K562 (cell line): ENCODE results near the gene HMG20B. TPM values are rescaled to one million over a fixed set of nuclear protein-coding genes. Genes with fewer than 3 reads are reported as not detected.

ENCODE experiments used
- ADNP ChIP-seq: fragments of 200-800 bp; sonication (Bioruptor generic); IDR thresholded peaks from 2 replicates; pipeline ENCODE4 v1.6.1; 2016; ENCODE audit warnings: missing genetic modification characterization, missing compliant biosample characterization
- ATF3 ChIP-seq, 2 experiments: fragments of 450-650 bp in 1 of 2; sonication (generic) in 1 of 2; formaldehyde crosslinking in 1 of 2; IDR thresholded peaks in 1 of 2; conservative IDR thresholded peaks in 1 of 2; 2 replicates each; pipeline versions ENCODE4 v1.6.1 to v1.8.1; 2016 to 2023; ENCODE audit warnings: mild to moderate bottlenecking in 2 of 2, moderate library complexity in 2 of 2, inconsistent platforms in 1 of 2, missing genetic modification reagents in 1 of 2
- BRCA1 ChIP-seq, 2 experiments: fragments of 450-650 bp in 1 of 2; sonication (generic) in 1 of 2; formaldehyde crosslinking in 1 of 2; IDR thresholded peaks; 2 replicates each; pipeline versions ENCODE4 v1.5.0 to v1.6.1; 2017 to 2020; ENCODE audit warnings: mild to moderate bottlenecking in 1 of 2, missing genetic modification reagents in 1 of 2
- BRD9 ChIP-seq: fragments of 450-650 bp; IDR thresholded peaks from 2 replicates; pipeline ENCODE4 v1.6.1; 2018; ENCODE audit warnings: low read depth; ENCODE audit not compliant: partially characterized antibody
- CBFA2T2 ChIP-seq: fragments of 450-650 bp; conservative IDR thresholded peaks from 2 replicates; pipeline ENCODE4 v1.6.1; 2017; ENCODE audit warnings: mild to moderate bottlenecking
- GATAD2B ChIP-seq: fragments of 450-650 bp; IDR thresholded peaks from 2 replicates; pipeline ENCODE4 v1.6.1; 2017; ENCODE audit warnings: mild to moderate bottlenecking, borderline replicate concordance
- HDAC8 ChIP-seq: fragments of 450-650 bp; IDR thresholded peaks from 2 replicates; pipeline ENCODE4 v1.6.1; 2016; ENCODE audit warnings: mild to moderate bottlenecking, missing genetic modification characterization, moderate library complexity, missing compliant biosample characterization
- IFI16 ChIP-seq: fragments of 250-450 bp; sonication (Bioruptor Pico); IDR thresholded peaks from 2 replicates; pipeline ENCODE4 v2.1.2; 2022; ENCODE audit warnings: mild to moderate bottlenecking, inconsistent platforms
- ILF3 ChIP-seq: fragments of 450-650 bp; IDR thresholded peaks from 2 replicates; pipeline ENCODE4 v1.6.1; 2018; ENCODE audit warnings: antibody characterized with exemption, mild to moderate bottlenecking, moderate library complexity, borderline replicate concordance
- KAT8 ChIP-seq: fragments of 450-650 bp; IDR thresholded peaks from 2 replicates; pipeline ENCODE4 v1.6.1; 2016; ENCODE audit warnings: low read depth, mild to moderate bottlenecking
- MBD2 ChIP-seq: sonication (generic); IDR thresholded peaks from 2 replicates; pipeline ENCODE4 v1.6.1; 2016; ENCODE audit warnings: low read depth, borderline replicate concordance
- MCM2 ChIP-seq: fragments of 450-650 bp; IDR thresholded peaks from 2 replicates; pipeline ENCODE4 v1.6.1; 2017; ENCODE audit warnings: low read depth, mild to moderate bottlenecking
- MXI1 ChIP-seq: IDR thresholded peaks from 2 replicates; pipeline ENCODE4 v1.6.1; 2011; ENCODE audit warnings: low read depth, mild to moderate bottlenecking, improper control_type of control experiment, low read length
- PBX2 ChIP-seq, 2 experiments: IDR thresholded peaks in 1 of 2; conservative IDR thresholded peaks in 1 of 2; 2 replicates each; pipeline ENCODE4 v1.6.1; 2016; ENCODE audit warnings: low read depth in 2 of 2, mild to moderate bottlenecking in 1 of 2, missing compliant biosample characterization in 1 of 2, missing genetic modification characterization in 1 of 2, moderate library complexity in 1 of 2
- RBM14 ChIP-seq: fragments of 200-400 bp; formaldehyde crosslinking; IDR thresholded peaks from 2 replicates; pipeline ENCODE4 v1.6.1; 2018; ENCODE audit warnings: low read depth, mild to moderate bottlenecking, low read length, moderate library complexity, borderline replicate concordance; ENCODE audit not compliant: insufficient read depth
- SIRT6 ChIP-seq: IDR thresholded peaks from one replicate; pipeline ENCODE4 v1.6.1; 2012; ENCODE audit warnings: low read depth, mild to moderate bottlenecking, control low read depth, inconsistent platforms, low read length, moderate library complexity
- SMAD2 ChIP-seq: fragments of 150-350 bp; IDR thresholded peaks from 2 replicates; pipeline ENCODE4 v1.6.1; 2014; ENCODE audit warnings: low read depth, mild to moderate bottlenecking, low read length
- TCF7 ChIP-seq: sonication (generic); IDR thresholded peaks from 2 replicates; pipeline ENCODE4 v1.6.1; 2016; ENCODE audit warnings: antibody characterized with exemption, borderline replicate concordance
- TRIM25 ChIP-seq: fragments of 450-650 bp; IDR thresholded peaks from 2 replicates; pipeline ENCODE4 v1.7.0; 2016; ENCODE audit warnings: borderline replicate concordance
- ZEB2 ChIP-seq: fragments of 450-650 bp; IDR thresholded peaks from 2 replicates; pipeline ENCODE4 v1.6.1; 2016
- ZNF24 ChIP-seq: fragments of 450-650 bp; IDR thresholded peaks from 2 replicates; pipeline ENCODE4 v1.6.1; 2016
- ZNF316 ChIP-seq: fragments of 450-650 bp; IDR thresholded peaks from 2 replicates; pipeline ENCODE4 v1.6.1; 2016
- polyA plus RNA-seq, 8 experiments: library from polyadenylated mRNA; depleted of rRNA in 4 of 8; stranded (reverse) in 5 of 8; unstranded in 3 of 8; fragments of >200 nt; fragmentation: Nextera tagmentation in 2 of 8; fragmentation: Illumina TruSeq in 1 of 8; extraction: Ambion mirVana in 2 of 8; extraction: Trizol in 1 of 8; gene quantifications; 2 replicates each; pipeline versions ENCODE4 v1.2.1 to v1.2.3, GENCODE V29; 2011 to 2014; ENCODE audit warnings: inconsistent platforms in 1 of 8, missing spikeins in 1 of 8
- total RNA-seq, 7 experiments: library from RNA; depleted of rRNA in 6 of 7; stranded (reverse); fragments of >200 nt in 6 of 7; fragmentation: Illumina TruSeq in 2 of 7; extraction: Trizol in 2 of 7; gene quantifications; 2 replicates each; pipeline versions ENCODE4 v1.2.1 to v1.2.3, GENCODE V29; 2011 to 2021; ENCODE audit warnings: low replicate concordance in 1 of 7
- TF ChIP-seq, protein P1 (sequence below): fragments of 450-650 bp; formaldehyde crosslinking; conservative IDR thresholded peaks from 2 replicates; pipeline ENCODE4 v1.4.0; 2022; ENCODE audit warnings: mild to moderate bottlenecking, missing genetic modification characterization

Gene HMG20B
- total and polyA plus RNA-seq, 9 of the 15 experiments (the other 6 are each of a cell fraction or from before 2014, with no cell fraction given), result 0.35 to 172 (median 38.6) TPM

- TF ChIP-seq PBX2 (CRISPR knock-in tag; IDR thresholded peaks at IDR 0.05; ENCODE audit: low read depth), result no peak
- TF ChIP-seq PBX2 (tag; conservative IDR thresholded peaks at IDR 0.05; ENCODE audit: low read depth), result no peak
- TF ChIP-seq MXI1, result no peak
- TF ChIP-seq IFI16 (CRISPR knock-in tag), result no peak
- no peak for TF ChIP-seq ZNF24
- TF ChIP-seq SMAD2, result no peak
- TF ChIP-seq ATF3 (IDR thresholded peaks at IDR 0.05), result peak; percentile 46; the same call in 1 of the 2 replicates
- TF ChIP-seq ATF3 (CRISPR knock-in tag; conservative IDR thresholded peaks at IDR 0.05), result no peak
- TF ChIP-seq ADNP (tag), result no peak
- TF ChIP-seq RBM14, result no peak
- TF ChIP-seq TCF7, result no peak
- peak; percentile 61; the same call in 1 of the 2 replicates for TF ChIP-seq ZEB2
- TF ChIP-seq TRIM25, result no peak
- TF ChIP-seq SIRT6, result no peak
- TF ChIP-seq, protein P1, sequence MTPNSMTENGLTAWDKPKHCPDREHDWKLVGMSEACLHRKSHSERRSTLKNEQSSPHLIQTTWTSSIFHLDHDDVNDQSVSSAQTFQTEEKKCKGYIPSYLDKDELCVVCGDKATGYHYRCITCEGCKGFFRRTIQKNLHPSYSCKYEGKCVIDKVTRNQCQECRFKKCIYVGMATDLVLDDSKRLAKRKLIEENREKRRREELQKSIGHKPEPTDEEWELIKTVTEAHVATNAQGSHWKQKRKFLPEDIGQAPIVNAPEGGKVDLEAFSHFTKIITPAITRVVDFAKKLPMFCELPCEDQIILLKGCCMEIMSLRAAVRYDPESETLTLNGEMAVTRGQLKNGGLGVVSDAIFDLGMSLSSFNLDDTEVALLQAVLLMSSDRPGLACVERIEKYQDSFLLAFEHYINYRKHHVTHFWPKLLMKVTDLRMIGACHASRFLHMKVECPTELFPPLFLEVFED (CRISPR knock-in tag), result no peak
- no peak for TF ChIP-seq MBD2
- TF ChIP-seq BRCA1 (IDR thresholded peaks at IDR 0.05), result no peak
- TF ChIP-seq BRCA1 (CRISPR knock-in tag; IDR thresholded peaks at IDR 0.05), result no peak
- no peak for TF ChIP-seq HDAC8
- TF ChIP-seq KAT8, result no peak
- TF ChIP-seq BRD9, result no peak
- TF ChIP-seq ILF3, result no peak
- no peak for TF ChIP-seq MCM2
- no peak for TF ChIP-seq ZNF316
- TF ChIP-seq CBFA2T2, result no peak
- 0 out of 2 replicates have a peak, but pooled peaks have one; percentile 85 for TF ChIP-seq GATAD2B
These were observed 15.7 kb upstream of the HMG20B start (continued) for GRCh38 chr19:3556978-3557460.
